ENCODE measurements around the gene KLHL40.

The KLHL40 gene, protein sequence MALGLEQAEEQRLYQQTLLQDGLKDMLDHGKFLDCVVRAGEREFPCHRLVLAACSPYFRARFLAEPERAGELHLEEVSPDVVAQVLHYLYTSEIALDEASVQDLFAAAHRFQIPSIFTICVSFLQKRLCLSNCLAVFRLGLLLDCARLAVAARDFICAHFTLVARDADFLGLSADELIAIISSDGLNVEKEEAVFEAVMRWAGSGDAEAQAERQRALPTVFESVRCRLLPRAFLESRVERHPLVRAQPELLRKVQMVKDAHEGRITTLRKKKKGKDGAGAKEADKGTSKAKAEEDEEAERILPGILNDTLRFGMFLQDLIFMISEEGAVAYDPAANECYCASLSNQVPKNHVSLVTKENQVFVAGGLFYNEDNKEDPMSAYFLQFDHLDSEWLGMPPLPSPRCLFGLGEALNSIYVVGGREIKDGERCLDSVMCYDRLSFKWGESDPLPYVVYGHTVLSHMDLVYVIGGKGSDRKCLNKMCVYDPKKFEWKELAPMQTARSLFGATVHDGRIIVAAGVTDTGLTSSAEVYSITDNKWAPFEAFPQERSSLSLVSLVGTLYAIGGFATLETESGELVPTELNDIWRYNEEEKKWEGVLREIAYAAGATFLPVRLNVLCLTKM

DNA sequence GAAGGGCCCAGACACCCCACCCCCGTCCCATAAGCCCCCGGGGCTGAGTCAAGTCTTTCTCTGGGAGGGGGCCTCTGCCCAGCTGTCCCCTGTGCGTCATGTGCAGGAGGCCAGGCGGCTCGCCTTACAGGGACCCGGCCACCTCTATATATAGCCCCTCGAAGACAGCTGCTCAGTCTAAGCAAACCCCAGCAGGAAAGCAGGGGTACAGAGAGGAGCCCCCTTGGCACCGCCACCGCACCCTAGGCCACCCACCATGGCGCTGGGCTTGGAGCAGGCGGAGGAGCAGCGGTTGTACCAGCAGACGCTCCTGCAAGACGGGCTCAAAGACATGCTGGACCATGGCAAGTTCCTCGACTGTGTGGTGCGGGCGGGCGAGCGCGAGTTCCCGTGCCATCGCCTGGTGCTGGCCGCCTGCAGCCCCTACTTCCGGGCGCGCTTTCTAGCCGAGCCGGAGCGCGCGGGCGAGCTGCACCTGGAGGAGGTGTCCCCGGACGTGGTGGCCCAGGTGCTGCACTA, at the start of gene KLHL40:
Gene KLHL40, plus strand, starts transcription at position 175 of the 519 bp plus-strand sequence. Its CDS starts 82 bp downstream, at position 257.
- no peak for DNase-seq (ENCODE audit: low read depth)

DNA sequence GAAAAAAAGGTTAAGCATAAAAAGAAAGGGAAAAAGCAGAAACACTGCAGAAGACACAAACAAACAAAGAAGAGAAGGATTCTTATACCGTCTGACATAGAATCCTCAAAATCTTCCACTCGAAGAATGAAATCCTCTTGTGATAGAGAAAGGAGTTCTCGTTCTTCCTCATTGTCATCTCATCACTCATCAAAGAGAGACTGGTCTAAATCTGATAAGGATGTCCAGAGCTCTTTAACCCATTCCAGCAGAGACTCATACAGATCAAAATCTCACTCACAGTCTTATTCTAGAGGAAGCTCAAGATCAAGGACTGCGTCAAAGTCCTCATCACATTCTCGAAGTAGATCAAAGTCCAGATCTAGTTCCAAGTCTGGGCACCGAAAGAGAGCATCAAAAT, 48.3 kb upstream of the KLHL40 start:
- no peak for DNase-seq (ENCODE audit: low read depth)

DNA sequence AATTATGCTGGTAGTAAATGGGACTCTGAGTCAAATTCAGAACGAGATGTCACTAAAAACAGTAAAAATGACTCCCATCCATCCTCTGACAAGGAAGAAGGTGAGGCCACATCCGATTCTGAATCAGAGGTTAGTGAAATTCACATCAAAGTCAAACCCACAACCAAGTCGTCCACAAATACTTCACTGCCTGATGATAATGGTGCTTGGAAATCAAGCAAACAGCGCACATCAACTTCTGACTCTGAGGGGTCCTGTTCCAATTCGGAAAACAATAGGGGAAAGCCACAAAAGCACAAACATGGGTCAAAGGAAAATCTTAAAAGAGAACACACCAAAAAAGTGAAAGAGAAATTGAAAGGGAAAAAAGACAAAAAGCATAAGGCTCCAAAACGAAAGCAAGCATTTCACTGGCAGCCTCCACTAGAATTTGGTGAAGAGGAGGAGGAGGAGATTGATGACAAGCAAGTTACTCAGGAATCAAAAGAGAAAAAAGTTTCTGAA, 46.9 kb upstream of the KLHL40 start:
- no peak for DNase-seq (ENCODE audit: low read depth)

DNA sequence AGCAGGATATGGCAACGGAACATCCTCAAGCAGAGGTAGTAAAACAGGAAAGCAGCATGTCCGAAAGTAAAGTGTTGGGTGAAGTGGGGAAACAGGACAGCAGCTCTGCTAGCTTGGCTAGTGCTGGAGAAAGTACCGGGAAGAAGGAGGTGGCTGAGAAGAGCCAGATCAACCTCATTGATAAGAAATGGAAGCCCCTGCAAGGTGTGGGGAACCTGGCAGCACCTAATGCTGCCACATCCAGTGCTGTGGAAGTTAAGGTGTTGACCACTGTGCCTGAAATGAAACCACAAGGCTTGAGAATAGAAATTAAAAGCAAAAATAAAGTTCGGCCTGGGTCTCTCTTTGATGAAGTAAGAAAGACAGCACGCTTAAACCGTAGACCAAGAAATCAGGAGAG, 46.1 kb upstream of the KLHL40 start:
- DNase-seq (ENCODE audit: low read depth): no peak

DNA sequence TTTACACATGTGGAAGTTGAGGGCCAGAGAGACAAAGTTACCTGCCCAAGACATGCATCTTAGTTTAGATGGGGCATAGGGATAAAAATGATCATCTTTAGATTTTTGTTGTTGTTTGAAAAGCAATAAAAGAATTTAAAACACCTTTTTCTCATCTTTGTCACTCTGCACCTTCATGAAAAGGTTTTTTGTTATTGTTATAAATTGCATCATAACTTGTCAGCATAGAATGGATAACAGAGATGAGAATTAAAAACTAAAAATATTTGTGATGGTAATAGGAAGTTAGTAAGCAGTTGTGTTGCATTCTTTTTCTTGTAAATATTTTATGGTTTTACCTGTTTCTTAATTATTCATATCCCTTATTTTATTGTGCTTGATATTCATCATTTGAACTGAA, 45.2 kb upstream of the KLHL40 start:
- DNase-seq (ENCODE audit: low read depth): no peak

GRCh38 chr3:42640771-42641370, 44.5 kb upstream of the KLHL40 start:
- no peak for DNase-seq (ENCODE audit: low read depth)

GRCh38 chr3:42647821-42648459, 37.4 kb upstream of the KLHL40 start:
- no peak for DNase-seq (ENCODE audit: low read depth)

DNA sequence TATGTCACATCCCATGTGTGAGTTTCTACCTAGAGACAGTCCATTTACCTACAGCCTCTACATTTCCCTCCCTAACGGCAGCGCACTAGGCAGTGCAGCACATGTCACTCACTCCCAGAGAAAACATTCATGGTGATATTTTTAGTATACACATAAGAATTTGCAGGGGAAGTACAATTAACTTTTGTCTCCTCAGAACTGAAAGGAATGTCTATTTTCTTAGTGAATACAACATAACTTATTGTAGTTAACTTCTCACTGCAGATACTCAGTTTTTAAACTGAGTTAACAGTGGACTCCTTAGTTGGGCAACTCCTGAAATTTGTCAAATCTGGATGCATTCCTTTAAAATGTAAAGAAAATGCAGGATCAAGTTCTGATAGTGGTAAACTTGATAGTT, 36.3 kb upstream of the KLHL40 start:
- DNase-seq (ENCODE audit: low read depth): no peak

- no peak for DNase-seq (ENCODE audit: low read depth)
These were observed 35.6 kb upstream of the KLHL40 start for GRCh38 chr3:42649783-42650182.

DNA sequence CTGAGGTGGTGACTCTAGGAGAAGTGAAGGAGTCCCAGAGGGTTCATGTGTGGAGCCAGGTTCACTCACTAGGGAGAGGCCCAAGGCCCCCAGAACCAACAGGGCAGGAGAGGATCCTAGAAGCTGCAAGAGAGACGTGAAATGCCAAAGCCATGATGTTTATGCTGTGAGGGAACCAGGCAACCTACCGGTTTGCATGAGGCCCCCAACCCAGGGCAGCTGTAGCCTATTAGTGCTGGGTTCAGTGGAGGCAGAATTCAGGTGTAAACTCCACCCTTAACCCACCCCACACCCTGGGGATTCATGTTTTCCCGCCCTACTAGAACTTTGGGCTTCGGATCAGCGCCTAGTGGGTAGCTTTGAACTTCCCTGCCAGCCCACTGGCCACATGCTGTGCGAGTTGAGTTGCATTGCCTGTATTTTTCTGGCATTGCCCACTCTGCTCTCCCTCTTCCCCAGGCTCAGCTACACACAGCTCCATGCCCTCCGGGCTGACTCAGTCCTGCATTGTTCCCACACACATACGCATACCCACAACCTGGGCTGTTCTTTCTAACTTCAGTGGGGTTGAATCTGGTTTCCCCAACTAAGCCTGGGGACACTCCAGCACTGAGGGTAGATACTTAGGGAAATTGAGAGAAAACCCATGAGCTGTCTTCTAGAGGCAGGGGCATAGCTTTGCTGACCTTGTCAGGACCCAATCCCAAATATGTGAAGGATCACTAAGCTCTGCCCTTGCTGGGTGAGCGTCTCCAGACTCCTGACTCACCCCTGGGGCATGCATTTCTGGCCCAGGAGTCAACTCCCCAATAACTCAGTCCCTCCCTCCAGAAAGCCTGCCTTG, 33.9 kb upstream of the KLHL40 start:
- DNase-seq (ENCODE audit: low read depth): no peak

- DNase-seq (ENCODE audit: low read depth): no peak
These were observed 33.1 kb upstream of the KLHL40 start for GRCh38 chr3:42652251-42652610.

- no peak for DNase-seq (ENCODE audit: low read depth)
These were observed 32.6 kb upstream of the KLHL40 start for GRCh38 chr3:42652611-42653302.

- DNase-seq (ENCODE audit: low read depth): no peak
These were observed 32.1 kb upstream of the KLHL40 start for GRCh38 chr3:42653303-42653559.

- no peak for DNase-seq (ENCODE audit: low read depth)
These were observed 31.6 kb upstream of the KLHL40 start, which contains the start of gene ZBTB47 for GRCh38 chr3:42653560-42654330. Gene ZBTB47, plus strand, starts transcription at chr3:42653697. Its CDS starts 4,659 bp downstream, at chr3:42658356.

GRCh38 chr3:42654331-42655201, 30.8 kb upstream of the KLHL40 start:
- no peak for DNase-seq (ENCODE audit: low read depth)

- no peak for DNase-seq (ENCODE audit: low read depth)
These were observed 29.9 kb upstream of the KLHL40 start for GRCh38 chr3:42655331-42655888.

DNA sequence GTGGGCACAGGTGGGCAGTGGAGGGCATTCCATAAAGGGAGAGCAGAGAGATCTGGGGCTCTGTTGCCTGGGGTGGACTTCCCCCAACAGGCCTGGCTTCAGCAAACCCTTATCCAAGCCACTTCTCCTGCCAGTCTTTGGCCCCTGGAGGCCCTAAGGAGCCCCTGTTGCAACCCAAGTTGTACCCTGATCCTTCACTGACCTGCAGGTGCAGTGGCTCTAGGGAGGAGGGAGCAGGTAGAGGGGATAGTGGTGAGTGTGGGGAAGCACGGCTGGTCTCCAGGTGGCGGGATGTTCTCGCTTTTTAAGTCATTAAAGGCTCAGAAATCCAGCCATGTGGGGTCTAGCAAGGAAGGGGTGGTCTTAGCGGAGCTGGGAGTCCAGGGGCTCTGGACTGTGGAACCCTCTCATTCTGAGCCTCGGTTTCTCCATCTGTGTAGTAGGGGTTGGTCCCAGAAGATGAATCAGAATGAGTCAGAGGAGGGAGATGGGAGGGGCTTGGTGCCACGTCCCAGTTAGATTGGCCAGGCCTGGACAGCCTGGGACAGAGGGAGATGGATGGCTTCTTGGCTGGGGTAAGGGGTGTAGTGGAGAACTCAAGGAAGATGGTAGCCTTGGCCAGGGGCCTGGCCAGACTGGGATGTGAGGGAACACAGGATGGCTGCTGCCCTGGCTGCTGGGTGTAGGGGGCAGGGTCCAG, 29.2 kb upstream of the KLHL40 start:
- DNase-seq (ENCODE audit: low read depth): no peak

Data from stimulated activated CD8-positive, alpha-beta memory T cell treated with anti-CD3 and anti-CD28 coated beads, Interleukin-12 subunit alpha, Interleukin-12 subunit beta, amount 100 ng/mL, for 1 hour (primary cell).